ENCODE measurements around the gene RARG.

The RARG gene

GRCh38 chr12:53195516-53196420, 36.2 kb downstream of the RARG start:
- H4K20me1 ChIP-seq (ENCODE audit: insufficient read depth, low read length, poor library complexity, severe bottlenecking): no peaks in the 10 kb centered on the region
- no peaks in the 10 kb centered on the region for H3K9me2 ChIP-seq (replicated peaks; ENCODE audit: low read depth, low read length)
- H3K9me3 ChIP-seq (ENCODE audit: insufficient read depth, low read depth, low read length): no peaks in the 10 kb centered on the region
- H3K27me3 ChIP-seq (ENCODE audit: insufficient read depth, low read length, poor library complexity, severe bottlenecking): no peaks in the 10 kb centered on the region
- peaks cover 29% of the 10 kb centered on the region for H3K4me1 ChIP-seq (ENCODE audit: insufficient read depth, low read length, poor library complexity, severe bottlenecking)
- no peak for TF ChIP-seq EZH2phosphoT487 (IDR thresholded peaks at IDR 0.05; ENCODE audit: borderline replicate concordance)
- TF ChIP-seq, protein P1, sequence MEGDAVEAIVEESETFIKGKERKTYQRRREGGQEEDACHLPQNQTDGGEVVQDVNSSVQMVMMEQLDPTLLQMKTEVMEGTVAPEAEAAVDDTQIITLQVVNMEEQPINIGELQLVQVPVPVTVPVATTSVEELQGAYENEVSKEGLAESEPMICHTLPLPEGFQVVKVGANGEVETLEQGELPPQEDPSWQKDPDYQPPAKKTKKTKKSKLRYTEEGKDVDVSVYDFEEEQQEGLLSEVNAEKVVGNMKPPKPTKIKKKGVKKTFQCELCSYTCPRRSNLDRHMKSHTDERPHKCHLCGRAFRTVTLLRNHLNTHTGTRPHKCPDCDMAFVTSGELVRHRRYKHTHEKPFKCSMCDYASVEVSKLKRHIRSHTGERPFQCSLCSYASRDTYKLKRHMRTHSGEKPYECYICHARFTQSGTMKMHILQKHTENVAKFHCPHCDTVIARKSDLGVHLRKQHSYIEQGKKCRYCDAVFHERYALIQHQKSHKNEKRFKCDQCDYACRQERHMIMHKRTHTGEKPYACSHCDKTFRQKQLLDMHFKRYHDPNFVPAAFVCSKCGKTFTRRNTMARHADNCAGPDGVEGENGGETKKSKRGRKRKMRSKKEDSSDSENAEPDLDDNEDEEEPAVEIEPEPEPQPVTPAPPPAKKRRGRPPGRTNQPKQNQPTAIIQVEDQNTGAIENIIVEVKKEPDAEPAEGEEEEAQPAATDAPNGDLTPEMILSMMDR (conservative IDR thresholded peaks at IDR 0.05; ENCODE audit: low read length): no peak
- H3K9ac ChIP-seq (ENCODE audit: low read depth, low read length, poor library complexity, severe bottlenecking): no peak overlapping the region
- no peak overlapping the region for H3K4me2 ChIP-seq (ENCODE audit: low read depth, low read length, poor library complexity, severe bottlenecking)
- no peaks in the 10 kb centered on the region; the same call in 1 of the 2 replicates for H3K36me3 ChIP-seq (ENCODE audit: insufficient read depth, low read length)
- H2AFZ ChIP-seq (ENCODE audit: low read length): no peak overlapping the region
- no peaks in the 10 kb centered on the region for H3K79me2 ChIP-seq (ENCODE audit: insufficient read depth, low read length)
- H3K4me3 ChIP-seq (ENCODE audit: low read length, poor library complexity, severe bottlenecking): no peak overlapping the region
- H3F3A ChIP-seq (ENCODE audit: low read depth): 0 out of 2 replicates have a peak, but pooled peaks cover 3% of the 10 kb centered on the region

GRCh38 chr12:53194973-53195372, 37.0 kb downstream of the RARG start:
- Histone ChIP-seq H3K4me3 (ENCODE audit: low read length, poor library complexity, severe bottlenecking) (no peak overlapping the region), H3K9me3 (ENCODE audit: insufficient read depth, low read depth, low read length) (no peaks in the 10 kb centered on the region), H3K27me3 (ENCODE audit: insufficient read depth, low read length, poor library complexity, severe bottlenecking) (no peaks in the 10 kb centered on the region), H3K36me3 (ENCODE audit: insufficient read depth, low read length) (no peaks in the 10 kb centered on the region; the same call in 1 of the 2 replicates), H4K20me1 (ENCODE audit: insufficient read depth, low read length, poor library complexity, severe bottlenecking) (no peaks in the 10 kb centered on the region), H2AFZ (ENCODE audit: low read length) (no peak overlapping the region), H3K4me2 (ENCODE audit: low read depth, low read length, poor library complexity, severe bottlenecking) (no peak overlapping the region), H3K4me1 (ENCODE audit: insufficient read depth, low read length, poor library complexity, severe bottlenecking) (peaks cover 21% of the 10 kb centered on the region), H3F3A (ENCODE audit: low read depth) (0 out of 2 replicates have a peak, but pooled peaks cover 3% of the 10 kb centered on the region), H3K9ac (ENCODE audit: low read depth, low read length, poor library complexity, severe bottlenecking) (no peak overlapping the region), H3K79me2 (ENCODE audit: insufficient read depth, low read length) (no peaks in the 10 kb centered on the region), H3K9me2 (replicated peaks; ENCODE audit: low read depth, low read length) (no peaks in the 10 kb centered on the region)
- TF ChIP-seq, protein P1 (conservative IDR thresholded peaks at IDR 0.05; ENCODE audit: low read length): no peak
- no peak for TF ChIP-seq EZH2phosphoT487 (IDR thresholded peaks at IDR 0.05; ENCODE audit: borderline replicate concordance)

GRCh38 chr12:53193985-53194716, 37.9 kb downstream of the RARG start:
- no peak for TF ChIP-seq EZH2phosphoT487 (IDR thresholded peaks at IDR 0.05; ENCODE audit: borderline replicate concordance)
- TF ChIP-seq, protein P1 (conservative IDR thresholded peaks at IDR 0.05; ENCODE audit: low read length): no peak
- Histone ChIP-seq H3K4me3 (ENCODE audit: low read length, poor library complexity, severe bottlenecking) (no peak overlapping the region), H3K9me2 (replicated peaks; ENCODE audit: low read depth, low read length) (no peaks in the 10 kb centered on the region), H3K9me3 (ENCODE audit: insufficient read depth, low read depth, low read length) (no peaks in the 10 kb centered on the region), H3K36me3 (ENCODE audit: insufficient read depth, low read length) (no peaks in the 10 kb centered on the region; the same call in 1 of the 2 replicates), H3K79me2 (ENCODE audit: insufficient read depth, low read length) (no peaks in the 10 kb centered on the region), H3K9ac (ENCODE audit: low read depth, low read length, poor library complexity, severe bottlenecking) (no peak overlapping the region), H3K4me1 (ENCODE audit: insufficient read depth, low read length, poor library complexity, severe bottlenecking) (peaks cover 14% of the 10 kb centered on the region), H4K20me1 (ENCODE audit: insufficient read depth, low read length, poor library complexity, severe bottlenecking) (no peaks in the 10 kb centered on the region), H3K4me2 (ENCODE audit: low read depth, low read length, poor library complexity, severe bottlenecking) (no peak overlapping the region), H2AFZ (ENCODE audit: low read length) (no peak overlapping the region), H3F3A (ENCODE audit: low read depth) (0 out of 2 replicates have a peak, but pooled peaks cover 3% of the 10 kb centered on the region), H3K27me3 (ENCODE audit: insufficient read depth, low read length, poor library complexity, severe bottlenecking) (no peaks in the 10 kb centered on the region)

All from Loucy (cell line).